Measurements from ENCODE around the gene MAEA.

- no peak for TF ChIP-seq POLR2A (IDR thresholded peaks at IDR 0.05)
- no peak for TF ChIP-seq CTCF (IDR thresholded peaks at IDR 0.05)
Observed at GRCh38 chr4:1359144-1359501, 69.4 kb downstream of the MAEA start.
